ENCODE measurements around the gene TFF2.

Gene TFF2

GRCh38 chr21:42361286-42361685 is 10.5 kb upstream of the TFF2 start:
- Histone ChIP-seq H3K36me3 (ENCODE audit: insufficient read depth, low read length) (no peaks in the 10 kb centered on the region), H3F3A (ENCODE audit: insufficient read depth, low read length) (no peaks in the 10 kb centered on the region), H3K27me3 (ENCODE audit: insufficient read depth, low read length) (peaks cover 13% of the 10 kb centered on the region; the same call in 1 of the 2 replicates), H3K27ac (ENCODE audit: low read depth, low read length, poor library complexity, severe bottlenecking) (no peak overlapping the region), H3K9me2 (ENCODE audit: low read depth, low read length) (no peaks in the 10 kb centered on the region), H4K20me1 (ENCODE audit: insufficient read depth, low read length) (no peaks in the 10 kb centered on the region), H3K79me2 (ENCODE audit: insufficient read depth, low read length) (no peaks in the 10 kb centered on the region), H3K9me3 (ENCODE audit: low read length) (no peaks in the 10 kb centered on the region), H2AFZ (ENCODE audit: low read length) (no peak overlapping the region), H3K4me2 (ENCODE audit: low read length) (no peak overlapping the region), H3K4me3 (ENCODE audit: low read depth, low read length, poor library complexity, severe bottlenecking) (no peak overlapping the region), H3K4me1 (ENCODE audit: insufficient read depth, low read length, severe bottlenecking) (no peaks in the 10 kb centered on the region), H3K9ac (ENCODE audit: low read length) (no peak overlapping the region)
- no peak for TF ChIP-seq EZH2 (IDR thresholded peaks at IDR 0.05; ENCODE audit: borderline replicate concordance, low read length)
- TF ChIP-seq CTCF (IDR thresholded peaks at IDR 0.05; ENCODE audit: low read length) = no peak

- Histone ChIP-seq H3K9me2 (ENCODE audit: low read depth, low read length) (no peaks in the 10 kb centered on the region), H3K9ac (ENCODE audit: low read length) (no peak overlapping the region), H3K9me3 (ENCODE audit: low read length) (peaks cover 2% of the 10 kb centered on the region; the same call in 1 of the 2 replicates), H2AFZ (ENCODE audit: low read length) (no peak overlapping the region), H3K27ac (ENCODE audit: low read depth, low read length, poor library complexity, severe bottlenecking) (no peak overlapping the region), H3F3A (ENCODE audit: insufficient read depth, low read length) (no peaks in the 10 kb centered on the region), H3K4me1 (ENCODE audit: insufficient read depth, low read length, severe bottlenecking) (no peaks in the 10 kb centered on the region), H3K36me3 (ENCODE audit: insufficient read depth, low read length) (no peaks in the 10 kb centered on the region), H3K27me3 (ENCODE audit: insufficient read depth, low read length) (peaks cover 20% of the 10 kb centered on the region; the same call in 1 of the 2 replicates), H3K79me2 (ENCODE audit: insufficient read depth, low read length) (no peaks in the 10 kb centered on the region), H3K4me3 (ENCODE audit: low read depth, low read length, poor library complexity, severe bottlenecking) (no peak overlapping the region), H4K20me1 (ENCODE audit: insufficient read depth, low read length) (no peaks in the 10 kb centered on the region), H3K4me2 (ENCODE audit: low read length) (no peak overlapping the region)
- TF ChIP-seq EZH2 (IDR thresholded peaks at IDR 0.05; ENCODE audit: borderline replicate concordance, low read length) = no peak
- TF ChIP-seq CTCF (IDR thresholded peaks at IDR 0.05; ENCODE audit: low read length) = peak; percentile 27
Observed at GRCh38 chr21:42360317-42360716, 9.5 kb upstream of the TFF2 start.

- no peak overlapping the region for H3K4me3 ChIP-seq (ENCODE audit: low read depth, low read length, poor library complexity, severe bottlenecking)
- H2AFZ ChIP-seq (ENCODE audit: low read length) = no peak overlapping the region
- H3K9me2 ChIP-seq (ENCODE audit: low read depth, low read length) = no peaks in the 10 kb centered on the region
- H3K9ac ChIP-seq (ENCODE audit: low read length) = no peak overlapping the region
- no peak overlapping the region for H3K4me2 ChIP-seq (ENCODE audit: low read length)
- H4K20me1 ChIP-seq (ENCODE audit: insufficient read depth, low read length) = no peaks in the 10 kb centered on the region
- H3K27ac ChIP-seq (ENCODE audit: low read depth, low read length, poor library complexity, severe bottlenecking) = no peak overlapping the region
- peaks cover 24% of the 10 kb centered on the region; the same call in 1 of the 2 replicates for H3K27me3 ChIP-seq (ENCODE audit: insufficient read depth, low read length)
- no peaks in the 10 kb centered on the region for H3K4me1 ChIP-seq (ENCODE audit: insufficient read depth, low read length, severe bottlenecking)
- H3K9me3 ChIP-seq (ENCODE audit: low read length) = peaks cover 5% of the 10 kb centered on the region; the same call in 1 of the 2 replicates
- H3K36me3 ChIP-seq (ENCODE audit: insufficient read depth, low read length) = no peaks in the 10 kb centered on the region
- no peaks in the 10 kb centered on the region for H3F3A ChIP-seq (ENCODE audit: insufficient read depth, low read length)
- TF ChIP-seq EZH2 (IDR thresholded peaks at IDR 0.05; ENCODE audit: borderline replicate concordance, low read length) (no peak), CTCF (IDR thresholded peaks at IDR 0.05; ENCODE audit: low read length) (no peak)
- no peaks in the 10 kb centered on the region for H3K79me2 ChIP-seq (ENCODE audit: insufficient read depth, low read length)
Observed at GRCh38 chr21:42358937-42359336, 8.1 kb upstream of the TFF2 start.

All from OCI-LY1 (cell line).